H9 (cell line): ENCODE data around the gene ZNF677. TPM values are rescaled to one million over a fixed set of nuclear protein-coding genes. Genes with fewer than 3 reads are reported as not detected.

Experiments
- DNase-seq: peaks from one replicate; pipeline ENCODE4 v3.0.0-alpha.2; 2017
- H2AFZ ChIP-seq: one replicate; pipeline ENCODE4 v1.6.1; 2013; ENCODE audit warnings: mild to moderate bottlenecking, low read length, control low read depth, moderate library complexity
- H2AK5ac ChIP-seq: 2 replicates; pipeline ENCODE4 v1.6.1; 2013; ENCODE audit warnings: low read length, control low read depth, mixed read lengths; ENCODE audit not compliant: insufficient read length
- H2BK120ac ChIP-seq: one replicate; pipeline ENCODE4 v1.6.1; 2013; ENCODE audit warnings: low read depth, mild to moderate bottlenecking, low read length, control low read depth, inconsistent platforms; ENCODE audit not compliant: poor library complexity, severe bottlenecking
- H2BK12ac ChIP-seq: 2 replicates; pipeline ENCODE4 v1.6.1; 2013; ENCODE audit warnings: low read length, control low read depth, mixed read lengths, low read depth; ENCODE audit not compliant: insufficient read length
- H2BK15ac ChIP-seq: 2 replicates; pipeline ENCODE4 v1.6.1; 2013; ENCODE audit warnings: low read depth, low read length, control low read depth
- H2BK20ac ChIP-seq: one replicate; pipeline ENCODE4 v1.6.1; 2013; ENCODE audit warnings: low read depth, mild to moderate bottlenecking, low read length, control low read depth, inconsistent platforms; ENCODE audit not compliant: poor library complexity, severe bottlenecking
- H2BK5ac ChIP-seq: 2 replicates; pipeline ENCODE4 v1.6.1; 2013; ENCODE audit warnings: low read length, control low read depth, mixed read lengths; ENCODE audit not compliant: insufficient read length
- H3K14ac ChIP-seq: 2 replicates; pipeline ENCODE4 v1.6.1; 2013; ENCODE audit warnings: low read length, control low read depth; ENCODE audit not compliant: insufficient read depth
- H3K18ac ChIP-seq: 2 replicates; pipeline ENCODE4 v1.6.1; 2013; ENCODE audit warnings: low read depth, mild to moderate bottlenecking, mixed read lengths, low read length, control low read depth; ENCODE audit not compliant: insufficient read length
- H3K23ac ChIP-seq: 2 replicates; pipeline ENCODE4 v1.6.1; 2013; ENCODE audit warnings: low read length, control low read depth, mixed read lengths, low read depth; ENCODE audit not compliant: insufficient read length
- H3K23me2 ChIP-seq: 2 replicates; pipeline ENCODE4 v1.6.1; 2013; ENCODE audit warnings: low read depth, mild to moderate bottlenecking, mixed read lengths, low read length, control low read depth; ENCODE audit not compliant: insufficient read length, poor library complexity, severe bottlenecking
- H3K27ac ChIP-seq: 2 replicates; pipeline ENCODE4 v1.5.1; 2013; ENCODE audit warnings: low read length, control low read depth, mixed read lengths, low read depth; ENCODE audit not compliant: insufficient read length
- H3K27me3 ChIP-seq: 2 replicates; pipeline ENCODE4 v1.6.1; 2013; ENCODE audit warnings: low read length, control low read depth, inconsistent platforms; ENCODE audit not compliant: insufficient read depth
- H3K4ac ChIP-seq: 2 replicates; pipeline ENCODE4 v1.6.1; 2013; ENCODE audit warnings: low read depth, mild to moderate bottlenecking, control low read depth, inconsistent platforms, low read length, moderate library complexity
- H3K4me1 ChIP-seq: 2 replicates; pipeline ENCODE4 v1.6.1; 2013; ENCODE audit warnings: low read length, control low read depth, inconsistent platforms; ENCODE audit not compliant: insufficient read depth
- H3K4me2 ChIP-seq: 2 replicates; pipeline ENCODE4 v1.6.1; 2013; ENCODE audit warnings: low read length, control low read depth, mixed read lengths; ENCODE audit not compliant: insufficient read length, insufficient read depth
- H3K56ac ChIP-seq: 2 replicates; pipeline ENCODE4 v1.6.1; 2013; ENCODE audit warnings: low read depth, mild to moderate bottlenecking, mixed read lengths, low read length, control low read depth; ENCODE audit not compliant: insufficient read length
- H3K79me1 ChIP-seq: 2 replicates; pipeline ENCODE4 v1.6.1; 2013; ENCODE audit warnings: low read depth, mild to moderate bottlenecking, moderate library complexity, low read length, control low read depth, inconsistent platforms; ENCODE audit not compliant: insufficient read depth, poor library complexity, severe bottlenecking
- H3K79me2 ChIP-seq: 2 replicates; pipeline ENCODE4 v1.6.1; 2013; ENCODE audit warnings: low read length, control low read depth, inconsistent platforms; ENCODE audit not compliant: insufficient read depth
- H3K9ac ChIP-seq: 2 replicates; pipeline ENCODE4 v1.6.1; 2013; ENCODE audit warnings: low read length, control low read depth, mixed read lengths; ENCODE audit not compliant: insufficient read length; ENCODE audit errors: extremely low read depth
- H3K9me3 ChIP-seq: one replicate; pipeline ENCODE4 v1.6.1; 2013; ENCODE audit warnings: low read depth, low read length, inconsistent platforms; ENCODE audit not compliant: control insufficient read depth
- H3T11ph ChIP-seq: one replicate; pipeline ENCODE4 v1.6.1; 2013; ENCODE audit warnings: mild to moderate bottlenecking, low read length, control low read depth, inconsistent platforms
- H4K20me1 ChIP-seq: one replicate; pipeline ENCODE4 v1.6.1; 2013; ENCODE audit not compliant: control insufficient read depth, insufficient read length, insufficient read depth
- H4K5ac ChIP-seq: 2 replicates; pipeline ENCODE4 v1.6.1; 2013; ENCODE audit warnings: low read depth, mild to moderate bottlenecking, mixed read lengths, low read length, control low read depth; ENCODE audit not compliant: insufficient read length
- H4K8ac ChIP-seq: replicated peaks from 2 replicates; pipeline ENCODE4 v1.6.1; 2013; ENCODE audit warnings: low read length, control low read depth, mixed read lengths, low read depth; ENCODE audit not compliant: insufficient read length
- H4K91ac ChIP-seq: 2 replicates; pipeline ENCODE4 v1.6.1; 2013; ENCODE audit warnings: low read depth, mild to moderate bottlenecking, moderate library complexity, mixed read lengths, low read length, control low read depth; ENCODE audit not compliant: insufficient read length
- H3K27ac Mint-ChIP-seq, 3 experiments: 2 replicates in 2 of 3; 3 replicates in 1 of 3; pipeline ENCODE4 v1.8.0; 2020 to 2021; ENCODE audit warnings: mixed read lengths in 3 of 3, mild to moderate bottlenecking in 1 of 3, moderate library complexity in 1 of 3
- H3K27me3 Mint-ChIP-seq: 2 replicates; pipeline ENCODE4 v1.8.0; 2021; ENCODE audit warnings: low read depth, mild to moderate bottlenecking, moderate library complexity, mixed read lengths
- H3K36me3 Mint-ChIP-seq, 3 experiments: 2 replicates in 2 of 3; 3 replicates in 1 of 3; pipeline ENCODE4 v1.8.0; 2020 to 2021; ENCODE audit warnings: low read depth in 3 of 3, mixed read lengths in 3 of 3; ENCODE audit not compliant: insufficient read depth in 1 of 3
- H3K4me1 Mint-ChIP-seq, 2 experiments: 2 replicates each; pipeline ENCODE4 v1.8.0; 2020; ENCODE audit warnings: mixed read lengths in 2 of 2
- H3K4me3 Mint-ChIP-seq, 2 experiments: 2 replicates in 1 of 2; 3 replicates in 1 of 2; pipeline ENCODE4 v1.8.0; 2020 to 2021; ENCODE audit warnings: mild to moderate bottlenecking in 2 of 2, mixed read lengths in 2 of 2, moderate library complexity in 1 of 2
- H3K9me3 Mint-ChIP-seq, 2 experiments: 2 replicates in 1 of 2; 3 replicates in 1 of 2; pipeline ENCODE4 v1.8.0; 2020; ENCODE audit warnings: mild to moderate bottlenecking in 2 of 2, mixed read lengths in 2 of 2, moderate library complexity in 1 of 2
- WGBS: extraction: QIAGEN DNeasy Blood & Tissue Kit; methylation state at CpG from one replicate; pipeline ENCODE4 v1.1.7; 2013; ENCODE audit warnings: missing lambda C conversion rate, low lambda C conversion rate, mixed read lengths; ENCODE audit not compliant: insufficient read length; ENCODE audit errors: extremely low coverage; 5-methylcytosine and 5-hydroxymethylcytosine counted together
- total RNA-seq: library from RNA; stranded (reverse); gene quantifications from 2 replicates; pipeline ENCODE4 v1.2.1, GENCODE V29; 2021
- TF ChIP-seq, protein P1 (sequence below): fragments of 200-600 bp; sonication (generic); conservative IDR thresholded peaks from 3 replicates; pipeline ENCODE4 v1.8.0; 2021; ENCODE audit warnings: antibody characterized with exemption, mild to moderate bottlenecking

The ZNF677 gene
- total RNA-seq, 1 experiment from 2014 or later = 39.3 TPM

GRCh38 chr19:53275480-53275879 is 20.8 kb upstream of the ZNF677 start:
- H2BK5ac ChIP-seq = no peak overlapping the region
- WGBS = no CpG with 5 or more reads among the region's 2 CpGs
- no peak overlapping the region for H4K91ac ChIP-seq
- no peak overlapping the region for H2BK12ac ChIP-seq
- H3K4me2 ChIP-seq = no peak overlapping the region
- no peak overlapping the region for H3K4ac ChIP-seq
- H3K79me1 ChIP-seq = no peaks in the 10 kb centered on the region
- H2BK15ac ChIP-seq = no peak overlapping the region
- no peaks in the 10 kb centered on the region; the same call in 1 of the 2 replicates for H3K4me1 ChIP-seq
- H3K27me3 Mint-ChIP-seq = peaks cover 15% of the 10 kb centered on the region
- no peak overlapping the region for H3K27ac Mint-ChIP-seq
- no peaks in the 10 kb centered on the region for H3K79me2 ChIP-seq
- no peak overlapping the region for H2BK20ac ChIP-seq
- TF ChIP-seq, protein P1, sequence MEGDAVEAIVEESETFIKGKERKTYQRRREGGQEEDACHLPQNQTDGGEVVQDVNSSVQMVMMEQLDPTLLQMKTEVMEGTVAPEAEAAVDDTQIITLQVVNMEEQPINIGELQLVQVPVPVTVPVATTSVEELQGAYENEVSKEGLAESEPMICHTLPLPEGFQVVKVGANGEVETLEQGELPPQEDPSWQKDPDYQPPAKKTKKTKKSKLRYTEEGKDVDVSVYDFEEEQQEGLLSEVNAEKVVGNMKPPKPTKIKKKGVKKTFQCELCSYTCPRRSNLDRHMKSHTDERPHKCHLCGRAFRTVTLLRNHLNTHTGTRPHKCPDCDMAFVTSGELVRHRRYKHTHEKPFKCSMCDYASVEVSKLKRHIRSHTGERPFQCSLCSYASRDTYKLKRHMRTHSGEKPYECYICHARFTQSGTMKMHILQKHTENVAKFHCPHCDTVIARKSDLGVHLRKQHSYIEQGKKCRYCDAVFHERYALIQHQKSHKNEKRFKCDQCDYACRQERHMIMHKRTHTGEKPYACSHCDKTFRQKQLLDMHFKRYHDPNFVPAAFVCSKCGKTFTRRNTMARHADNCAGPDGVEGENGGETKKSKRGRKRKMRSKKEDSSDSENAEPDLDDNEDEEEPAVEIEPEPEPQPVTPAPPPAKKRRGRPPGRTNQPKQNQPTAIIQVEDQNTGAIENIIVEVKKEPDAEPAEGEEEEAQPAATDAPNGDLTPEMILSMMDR = no peak
- DNase-seq = no peak
- no peaks in the 10 kb centered on the region; the same call in 1 of the 2 replicates for H3K27me3 ChIP-seq
- no peak overlapping the region for H2BK120ac ChIP-seq
- H3K14ac ChIP-seq = no peak overlapping the region
- H3K9ac ChIP-seq = no peak overlapping the region
- no peak overlapping the region for H3K4me3 Mint-ChIP-seq
- no peak overlapping the region for H3K27ac ChIP-seq
- no peak overlapping the region for H3T11ph ChIP-seq
- peaks cover 6 to 8% of the 10 kb centered on the region in 2 experiments; a peak in 3 of 4 replicates for H3K4me1 Mint-ChIP-seq
- peaks cover 2 to 5% (median 4%) of the 10 kb centered on the region in 3 experiments; a peak in 6 of 7 replicates for H3K36me3 Mint-ChIP-seq
- no peak overlapping the region for H4K8ac ChIP-seq
- H3K9me3 Mint-ChIP-seq = peaks cover 68 to 71% of the 10 kb centered on the region in 2 experiments
- H3K9me3 ChIP-seq = peaks cover 20% of the 10 kb centered on the region
- H3K18ac ChIP-seq = no peak overlapping the region
- no peak overlapping the region for H2AFZ ChIP-seq
- H2AK5ac ChIP-seq = no peak overlapping the region
- no peak overlapping the region for H4K5ac ChIP-seq
- no peaks in the 10 kb centered on the region for H3K23me2 ChIP-seq
- H3K56ac ChIP-seq = no peak overlapping the region
- no peaks in the 10 kb centered on the region for H4K20me1 ChIP-seq
- H3K23ac ChIP-seq = no peak overlapping the region
